Uterus (tissue), 2 donors: ENCODE results near the gene TTC9C.

Experiments used
- CTCF ChIP-seq, 4 experiments: fragments of 200-600 bp in 2 of 4; fragments of 450-650 bp in 2 of 4; sonication (generic) in 2 of 4; IDR thresholded peaks; one replicate each; pipeline ENCODE4 v1.5.1; 2016 to 2019; ENCODE audit warnings: antibody characterized with exemption in 4 of 4, mild to moderate bottlenecking in 2 of 4, moderate library complexity in 1 of 4
- POLR2A ChIP-seq, 2 donors: fragments of 450-650 bp; IDR thresholded peaks; one replicate each; pipeline ENCODE4 v1.6.1; 2016; ENCODE audit warnings: antibody characterized with exemption in 2 of 2, mild to moderate bottlenecking in 1 of 2, moderate library complexity in 1 of 2

- no peak for TF ChIP-seq CTCF (IDR thresholded peaks at IDR 0.05)
- TF ChIP-seq POLR2A (IDR thresholded peaks at IDR 0.05) = no peak
Observed at GRCh38 chr11:62727872-62728170, 465 bp upstream of the TTC9C start.
